ENCODE data around the gene MYOZ2.

Gene MYOZ2

DNA sequence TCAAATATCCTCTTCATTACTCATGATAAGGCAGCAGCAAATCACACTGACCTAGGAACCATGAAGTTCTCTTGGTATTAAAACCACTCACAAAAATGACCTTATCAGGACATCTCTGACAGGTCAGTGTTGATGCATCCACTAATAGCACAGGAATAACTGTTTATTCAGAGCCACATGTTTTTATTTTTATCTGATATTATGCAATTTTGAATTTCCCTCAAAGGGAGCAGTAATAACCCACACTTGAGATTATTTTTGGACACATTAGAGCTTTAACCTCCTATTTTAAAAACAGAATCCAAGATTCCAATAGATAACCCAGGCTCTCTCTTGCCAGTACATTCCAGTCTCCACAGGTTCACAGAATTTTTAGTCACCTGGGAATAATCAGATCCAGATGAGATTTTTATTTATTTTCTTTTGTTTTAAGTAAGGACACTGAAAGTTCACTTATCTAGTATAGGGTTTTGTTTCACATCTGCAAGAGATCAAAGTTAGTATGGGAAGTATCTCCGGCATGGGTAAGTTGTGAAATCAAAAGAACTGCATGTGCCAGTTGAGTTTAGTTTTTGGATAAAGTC lies 36.3 kb upstream of the MYOZ2 start:
- H3K9ac ChIP-seq (ENCODE audit: low read length) = no peak overlapping the region
- no peak for TF ChIP-seq EZH2phosphoT487 (conservative IDR thresholded peaks at IDR 0.05; ENCODE audit: low read length)
- TF ChIP-seq, protein P1, sequence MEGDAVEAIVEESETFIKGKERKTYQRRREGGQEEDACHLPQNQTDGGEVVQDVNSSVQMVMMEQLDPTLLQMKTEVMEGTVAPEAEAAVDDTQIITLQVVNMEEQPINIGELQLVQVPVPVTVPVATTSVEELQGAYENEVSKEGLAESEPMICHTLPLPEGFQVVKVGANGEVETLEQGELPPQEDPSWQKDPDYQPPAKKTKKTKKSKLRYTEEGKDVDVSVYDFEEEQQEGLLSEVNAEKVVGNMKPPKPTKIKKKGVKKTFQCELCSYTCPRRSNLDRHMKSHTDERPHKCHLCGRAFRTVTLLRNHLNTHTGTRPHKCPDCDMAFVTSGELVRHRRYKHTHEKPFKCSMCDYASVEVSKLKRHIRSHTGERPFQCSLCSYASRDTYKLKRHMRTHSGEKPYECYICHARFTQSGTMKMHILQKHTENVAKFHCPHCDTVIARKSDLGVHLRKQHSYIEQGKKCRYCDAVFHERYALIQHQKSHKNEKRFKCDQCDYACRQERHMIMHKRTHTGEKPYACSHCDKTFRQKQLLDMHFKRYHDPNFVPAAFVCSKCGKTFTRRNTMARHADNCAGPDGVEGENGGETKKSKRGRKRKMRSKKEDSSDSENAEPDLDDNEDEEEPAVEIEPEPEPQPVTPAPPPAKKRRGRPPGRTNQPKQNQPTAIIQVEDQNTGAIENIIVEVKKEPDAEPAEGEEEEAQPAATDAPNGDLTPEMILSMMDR (IDR thresholded peaks at IDR 0.05; ENCODE audit: insufficient read depth, low read length, poor library complexity, severe bottlenecking) = no peak
- H4K20me1 ChIP-seq (ENCODE audit: low read depth, low read length) = no peaks in the 10 kb centered on the region
- no peaks in the 10 kb centered on the region for H3K79me2 ChIP-seq (ENCODE audit: insufficient read depth, low read length)
- H3K27ac ChIP-seq (ENCODE audit: low read depth, low read length) = no peak overlapping the region
- H3K9me3 ChIP-seq (ENCODE audit: insufficient read depth, low read length) = no peaks in the 10 kb centered on the region
- H2AFZ ChIP-seq (ENCODE audit: low read depth, low read length, severe bottlenecking) = no peak overlapping the region
- H3K36me3 ChIP-seq (ENCODE audit: low read length) = no peaks in the 10 kb centered on the region
- H3K4me2 ChIP-seq (ENCODE audit: low read depth, low read length, poor library complexity, severe bottlenecking) = no peak overlapping the region
- no peaks in the 10 kb centered on the region for H3F3A ChIP-seq (ENCODE audit: insufficient read depth)
- H3K4me3 ChIP-seq (ENCODE audit: insufficient read depth, low read length, poor library complexity, severe bottlenecking) = no peak overlapping the region
- H3K9me2 ChIP-seq (replicated peaks; ENCODE audit: insufficient read depth, low read length) = no peaks in the 10 kb centered on the region
- no peaks in the 10 kb centered on the region for H3K27me3 ChIP-seq (ENCODE audit: low read length)

DNA sequence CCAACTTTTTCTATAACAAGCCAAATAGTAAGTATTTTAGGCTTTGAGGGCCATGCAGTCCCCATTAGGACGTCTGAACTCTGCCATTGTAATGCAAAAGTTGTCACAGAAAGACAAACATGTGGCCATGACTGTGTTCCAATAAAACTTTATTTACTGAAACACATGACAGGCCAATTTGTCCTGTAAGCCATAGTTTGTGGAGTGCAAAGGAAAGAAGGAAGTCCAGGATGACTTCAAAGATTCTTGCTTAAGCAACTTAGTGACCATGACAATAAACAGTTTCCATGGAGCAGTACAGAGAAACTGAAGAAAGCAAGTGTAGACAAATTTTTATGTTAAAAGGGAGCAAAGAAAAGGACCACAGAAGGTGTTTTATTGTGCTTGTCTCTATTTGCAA lies 35.0 kb upstream of the MYOZ2 start:
- Histone ChIP-seq H3K9me2 (replicated peaks; ENCODE audit: insufficient read depth, low read length) (no peaks in the 10 kb centered on the region), H3K9ac (ENCODE audit: low read length) (no peak overlapping the region), H3K36me3 (ENCODE audit: low read length) (no peaks in the 10 kb centered on the region), H3K27me3 (ENCODE audit: low read length) (no peaks in the 10 kb centered on the region), H3K4me2 (ENCODE audit: low read depth, low read length, poor library complexity, severe bottlenecking) (no peak overlapping the region), H3K4me3 (ENCODE audit: insufficient read depth, low read length, poor library complexity, severe bottlenecking) (no peak overlapping the region), H3K79me2 (ENCODE audit: insufficient read depth, low read length) (no peaks in the 10 kb centered on the region), H3F3A (ENCODE audit: insufficient read depth) (no peaks in the 10 kb centered on the region), H3K27ac (ENCODE audit: low read depth, low read length) (no peak overlapping the region), H2AFZ (ENCODE audit: low read depth, low read length, severe bottlenecking) (no peak overlapping the region), H4K20me1 (ENCODE audit: low read depth, low read length) (no peaks in the 10 kb centered on the region), H3K9me3 (ENCODE audit: insufficient read depth, low read length) (no peaks in the 10 kb centered on the region)
- TF ChIP-seq, protein P1 (IDR thresholded peaks at IDR 0.05; ENCODE audit: insufficient read depth, low read length, poor library complexity, severe bottlenecking) = no peak

DNA sequence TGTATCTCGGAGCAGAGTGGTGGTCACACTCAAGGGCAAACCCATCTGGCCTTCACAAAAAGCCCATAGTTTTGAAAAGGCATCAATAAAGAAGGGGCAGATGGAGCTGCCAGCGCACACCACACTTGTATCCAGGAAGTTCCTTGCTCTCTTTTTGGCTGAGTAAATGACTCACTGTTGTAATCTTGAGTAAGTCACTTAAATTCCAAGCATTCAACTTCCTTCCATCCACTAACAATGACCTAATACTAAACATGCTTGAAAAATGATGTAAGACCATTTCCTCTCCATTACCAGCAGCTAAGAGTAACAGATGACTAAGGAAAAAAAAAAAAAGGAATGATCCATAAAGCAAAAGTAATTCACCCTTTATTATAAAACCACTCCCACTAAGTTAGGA lies 32.4 kb upstream of the MYOZ2 start:
- Histone ChIP-seq H3K79me2 (ENCODE audit: insufficient read depth, low read length) (no peaks in the 10 kb centered on the region), H3K9me3 (ENCODE audit: insufficient read depth, low read length) (no peaks in the 10 kb centered on the region), H3K9me2 (replicated peaks; ENCODE audit: insufficient read depth, low read length) (no peaks in the 10 kb centered on the region), H3K4me2 (ENCODE audit: low read depth, low read length, poor library complexity, severe bottlenecking) (no peak overlapping the region), H3K36me3 (ENCODE audit: low read length) (no peaks in the 10 kb centered on the region), H4K20me1 (ENCODE audit: low read depth, low read length) (no peaks in the 10 kb centered on the region), H3K27ac (ENCODE audit: low read depth, low read length) (no peak overlapping the region), H3K9ac (ENCODE audit: low read length) (no peak overlapping the region), H2AFZ (ENCODE audit: low read depth, low read length, severe bottlenecking) (no peak overlapping the region), H3F3A (ENCODE audit: insufficient read depth) (no peaks in the 10 kb centered on the region), H3K4me3 (ENCODE audit: insufficient read depth, low read length, poor library complexity, severe bottlenecking) (no peak overlapping the region), H3K27me3 (ENCODE audit: low read length) (no peaks in the 10 kb centered on the region)
- TF ChIP-seq, protein P1 (IDR thresholded peaks at IDR 0.05; ENCODE audit: insufficient read depth, low read length, poor library complexity, severe bottlenecking) = no peak
- no peak for TF ChIP-seq EZH2phosphoT487 (conservative IDR thresholded peaks at IDR 0.05; ENCODE audit: low read length)

Data from SU-DHL-6 (cell line).